MM.1S (cell line): Measurements from ENCODE around the gene WNK1.
A peak's percentile ranks its signal among the peaks of the same experiment; 100 is the strongest.
"Not testable (repeated sequence)": the region's sequence is repeated elsewhere in the genome, so short reads cannot be mapped to it uniquely, and the experiment has no call there.

ENCODE experiments used
- DNase-seq: peaks from one replicate; pipeline ENCODE4 v3.0.0-alpha.2; 2015
- H2AFZ ChIP-seq: fragments of 300-600 bp; sonication (generic); 2 replicates; pipeline ENCODE4 v1.6.0; 2016; ENCODE audit warnings: antibody characterized with exemption, low read length
- H3F3A ChIP-seq: fragments of 300-600 bp; sonication (generic); 2 replicates; pipeline ENCODE4 v1.6.1; 2016; ENCODE audit warnings: mild to moderate bottlenecking, antibody characterized with exemption, low read length, moderate library complexity, mixed read lengths; ENCODE audit not compliant: insufficient read depth
- H3K27ac ChIP-seq: fragments of 300-600 bp; sonication (generic); 2 replicates; pipeline ENCODE4 v1.5.1; 2016; ENCODE audit warnings: mild to moderate bottlenecking, low read length
- H3K27me3 ChIP-seq: fragments of 300-600 bp; sonication (generic); replicated peaks from 2 replicates; pipeline ENCODE4 v1.6.0; 2016; ENCODE audit warnings: low read length; ENCODE audit not compliant: insufficient read depth
- H3K36me3 ChIP-seq: fragments of 300-600 bp; sonication (generic); replicated peaks from 2 replicates; pipeline ENCODE4 v1.6.1; 2016; ENCODE audit warnings: mild to moderate bottlenecking, low read length, mixed read lengths; ENCODE audit not compliant: insufficient read depth
- H3K4me1 ChIP-seq: fragments of 300-600 bp; sonication (generic); 2 replicates; pipeline ENCODE4 v1.6.1; 2016; ENCODE audit warnings: low read length, mixed read lengths
- H3K4me2 ChIP-seq: fragments of 300-600 bp; sonication (generic); 2 replicates; pipeline ENCODE4 v1.6.0; 2016; ENCODE audit warnings: low read depth, low read length
- H3K4me3 ChIP-seq: fragments of 300-600 bp; sonication (generic); 2 replicates; pipeline ENCODE4 v1.5.1; 2016; ENCODE audit warnings: low read length, mixed read lengths
- H3K79me2 ChIP-seq: fragments of 300-600 bp; sonication (generic); 2 replicates; pipeline ENCODE4 v1.6.1; 2016; ENCODE audit warnings: mixed run types, low read length, mixed read lengths
- H3K9ac ChIP-seq: fragments of 300-600 bp; sonication (generic); 2 replicates; pipeline ENCODE4 v1.6.1; 2016; ENCODE audit warnings: low read length, mixed read lengths
- H3K9me2 ChIP-seq: fragments of 300-600 bp; sonication (generic); replicated peaks from 2 replicates; pipeline ENCODE4 v1.6.1; 2016; ENCODE audit warnings: mild to moderate bottlenecking, low read length, mixed read lengths; ENCODE audit not compliant: insufficient read depth
- H3K9me3 ChIP-seq: fragments of 300-600 bp; sonication (generic); replicated peaks from 2 replicates; pipeline ENCODE4 v1.6.1; 2016; ENCODE audit warnings: mild to moderate bottlenecking, low read length, mixed read lengths; ENCODE audit not compliant: insufficient read depth
- H4K20me1 ChIP-seq: fragments of 300-600 bp; sonication (generic); 2 replicates; pipeline ENCODE4 v1.6.1; 2016; ENCODE audit warnings: mild to moderate bottlenecking, low read length, moderate library complexity, mixed read lengths; ENCODE audit not compliant: insufficient read depth
- CTCF ChIP-seq: fragments of 300-600 bp; sonication (generic); IDR thresholded peaks from 2 replicates; pipeline ENCODE4 v1.5.1; 2016; ENCODE audit warnings: antibody characterized with exemption, low read length, mixed read lengths
- EZH2 ChIP-seq: fragments of 300-600 bp; sonication (generic); optimal IDR thresholded peaks from 2 replicates; pipeline ENCODE3; 2017; ENCODE audit warnings: low read depth, mild to moderate bottlenecking, antibody characterized with exemption, low read length, mixed read lengths
- EZH2phosphoT487 ChIP-seq: fragments of 300-600 bp; sonication (generic); IDR thresholded peaks from 2 replicates; pipeline ENCODE4 v1.6.1; 2018; ENCODE audit warnings: antibody characterized with exemption, low read length

WNK1 gene

GRCh38 chr12:751999-752694, at the start of gene WNK1:
Gene WNK1 (plus strand): TSS chr12:752579. CDS start chr12:753566, 987 bp downstream.
- H3K79me2 ChIP-seq: peaks cover 42% of the 10 kb centered on the region
- no peaks in the 10 kb centered on the region for H3K9me2 ChIP-seq
- H3F3A ChIP-seq: peaks cover 36% of the 10 kb centered on the region
- peak within 1 kb of the TSS; percentile 70 for H3K4me3 ChIP-seq
- peak within 1 kb of the TSS; percentile 80 for H3K9ac ChIP-seq
- peak within 1 kb of the TSS; percentile 92 for H3K4me2 ChIP-seq
- H3K4me1 ChIP-seq: peaks cover 15% of the 10 kb centered on the region; the same call in 1 of the 2 replicates
- 0 out of 2 replicates have a peak, but pooled peaks cover 30% of the 10 kb centered on the region for H4K20me1 ChIP-seq
- DNase-seq: peak; percentile 99
- peak within 1 kb of the TSS; percentile 73 for H3K27ac ChIP-seq
- H3K9me3 ChIP-seq: no peaks in the 10 kb centered on the region
- TF ChIP-seq EZH2 (no peak), CTCF (no peak), EZH2phosphoT487 (no peak)
- H2AFZ ChIP-seq: peak within 1 kb of the TSS; percentile 81
- no peaks in the 10 kb centered on the region for H3K36me3 ChIP-seq
- H3K27me3 ChIP-seq: no peaks in the 10 kb centered on the region

- no peak overlapping the region for H3K27ac ChIP-seq
- H3K4me3 ChIP-seq: no peak overlapping the region
- H3F3A ChIP-seq: no peaks in the 10 kb centered on the region
- TF ChIP-seq EZH2 (no peak), CTCF (no peak), EZH2phosphoT487 (no peak)
- no peaks in the 10 kb centered on the region for H3K79me2 ChIP-seq
- H3K4me2 ChIP-seq: no peak overlapping the region
- H2AFZ ChIP-seq: no peak overlapping the region
- no peaks in the 10 kb centered on the region for H4K20me1 ChIP-seq
- H3K36me3 ChIP-seq: no peaks in the 10 kb centered on the region
- DNase-seq: peak; percentile 31
- H3K9me3 ChIP-seq: no peaks in the 10 kb centered on the region
- no peak overlapping the region for H3K9ac ChIP-seq
- H3K9me2 ChIP-seq: no peaks in the 10 kb centered on the region
- no peaks in the 10 kb centered on the region for H3K27me3 ChIP-seq
- H3K4me1 ChIP-seq: 0 out of 2 replicates have a peak, but pooled peaks cover 9% of the 10 kb centered on the region
Observed at GRCh38 chr12:704516-705242, 47.7 kb upstream of the WNK1 start.

- H3K4me1 ChIP-seq, H4K20me1 ChIP-seq, H3F3A ChIP-seq, H3K27ac ChIP-seq, H3K9ac ChIP-seq, H3K4me2 ChIP-seq, H3K79me2 ChIP-seq, H3K9me3 ChIP-seq, H2AFZ ChIP-seq, H3K9me2 ChIP-seq, DNase-seq, H3K36me3 ChIP-seq, H3K4me3 ChIP-seq, H3K27me3 ChIP-seq: not testable (repeated sequence)
Observed at GRCh38 chr12:708084-708483, 44.3 kb upstream of the WNK1 start.
